Measurements from ENCODE around the gene PTPRN2.

The PTPRN2 gene

DNA sequence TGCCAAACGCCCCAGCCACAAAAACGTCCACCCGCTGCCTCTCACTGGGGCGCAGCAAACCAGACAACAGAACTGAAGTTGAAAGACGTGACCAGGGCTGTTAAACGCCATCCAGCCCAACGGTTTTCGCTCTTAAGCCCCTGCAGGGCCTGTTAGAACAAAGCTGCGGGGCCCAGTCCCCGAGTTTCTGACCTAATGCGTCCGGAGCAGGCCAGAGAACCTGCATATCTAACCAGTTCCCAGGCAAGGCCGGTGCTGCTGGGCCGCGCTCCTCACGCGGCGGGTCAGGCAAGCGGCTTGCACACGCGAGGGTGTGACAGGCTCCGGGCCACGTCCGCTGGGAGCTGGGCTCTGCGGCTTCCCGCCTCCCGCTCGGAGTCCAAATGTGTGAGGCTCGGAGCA lies 87.0 kb downstream of the PTPRN2 start:
- TF ChIP-seq, protein P1, sequence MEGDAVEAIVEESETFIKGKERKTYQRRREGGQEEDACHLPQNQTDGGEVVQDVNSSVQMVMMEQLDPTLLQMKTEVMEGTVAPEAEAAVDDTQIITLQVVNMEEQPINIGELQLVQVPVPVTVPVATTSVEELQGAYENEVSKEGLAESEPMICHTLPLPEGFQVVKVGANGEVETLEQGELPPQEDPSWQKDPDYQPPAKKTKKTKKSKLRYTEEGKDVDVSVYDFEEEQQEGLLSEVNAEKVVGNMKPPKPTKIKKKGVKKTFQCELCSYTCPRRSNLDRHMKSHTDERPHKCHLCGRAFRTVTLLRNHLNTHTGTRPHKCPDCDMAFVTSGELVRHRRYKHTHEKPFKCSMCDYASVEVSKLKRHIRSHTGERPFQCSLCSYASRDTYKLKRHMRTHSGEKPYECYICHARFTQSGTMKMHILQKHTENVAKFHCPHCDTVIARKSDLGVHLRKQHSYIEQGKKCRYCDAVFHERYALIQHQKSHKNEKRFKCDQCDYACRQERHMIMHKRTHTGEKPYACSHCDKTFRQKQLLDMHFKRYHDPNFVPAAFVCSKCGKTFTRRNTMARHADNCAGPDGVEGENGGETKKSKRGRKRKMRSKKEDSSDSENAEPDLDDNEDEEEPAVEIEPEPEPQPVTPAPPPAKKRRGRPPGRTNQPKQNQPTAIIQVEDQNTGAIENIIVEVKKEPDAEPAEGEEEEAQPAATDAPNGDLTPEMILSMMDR (conservative IDR thresholded peaks at IDR 0.05; ENCODE audit: low read length) = no peak
- no peak overlapping the region for H3K4me3 ChIP-seq (ENCODE audit: low read length)
- no peak for DNase-seq (ENCODE audit: low read depth)

DNA sequence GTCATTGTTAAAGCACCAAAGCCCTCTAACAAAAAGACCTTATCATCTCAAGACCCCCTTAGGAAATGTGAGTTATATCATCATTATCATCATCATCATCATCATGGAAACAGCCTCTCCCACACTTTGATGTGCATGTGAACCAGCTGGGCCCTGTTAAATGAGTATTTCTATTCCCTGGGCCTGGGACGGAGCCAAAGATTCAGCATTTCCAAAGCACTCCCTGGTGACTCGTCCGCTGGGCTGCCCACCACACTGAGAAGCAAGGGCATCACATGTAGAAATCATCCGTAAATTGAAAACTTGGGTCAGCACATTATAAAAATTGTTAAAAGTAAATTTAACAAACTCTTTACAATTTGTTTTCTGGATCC lies 88.6 kb downstream of the PTPRN2 start:
- no peak for DNase-seq (ENCODE audit: low read depth)

DNA sequence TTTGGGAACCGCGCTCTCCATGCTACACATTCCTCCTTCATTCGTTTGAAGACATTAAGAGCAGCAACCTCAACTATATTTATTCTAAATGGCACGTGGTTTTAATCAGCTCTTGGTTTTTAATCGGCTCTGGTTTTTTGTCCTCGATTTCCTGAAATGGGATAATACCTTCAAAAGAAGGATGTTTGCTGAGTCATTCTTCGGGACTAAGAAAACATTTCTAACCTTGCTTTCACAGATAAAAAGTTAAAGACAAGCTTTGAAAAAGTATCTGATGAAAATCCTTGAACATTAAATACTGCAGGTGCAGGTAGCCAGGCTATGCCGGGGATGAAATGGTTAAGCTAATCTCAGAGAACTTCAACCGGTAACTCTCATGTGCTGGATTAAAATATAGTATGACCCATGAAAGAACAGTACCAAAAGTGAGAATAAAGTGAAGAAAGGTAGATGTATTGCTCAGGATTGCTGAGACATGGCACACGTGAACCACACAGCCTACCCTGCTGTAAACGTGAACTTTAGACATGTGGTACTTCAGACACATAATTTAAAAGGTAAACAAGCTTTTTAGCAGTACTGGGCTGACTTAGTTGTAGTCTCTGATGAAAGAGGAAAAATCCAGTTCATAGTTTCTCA lies 89.1 kb downstream of the PTPRN2 start:
- no peak for DNase-seq (ENCODE audit: low read depth)

More for the DNA sequence above, 88.6 kb downstream of the PTPRN2 start:
- no peak overlapping the region for H3K4me3 ChIP-seq (ENCODE audit: low read length)
- TF ChIP-seq, protein P1 (conservative IDR thresholded peaks at IDR 0.05; ENCODE audit: low read length) = no peak

DNA sequence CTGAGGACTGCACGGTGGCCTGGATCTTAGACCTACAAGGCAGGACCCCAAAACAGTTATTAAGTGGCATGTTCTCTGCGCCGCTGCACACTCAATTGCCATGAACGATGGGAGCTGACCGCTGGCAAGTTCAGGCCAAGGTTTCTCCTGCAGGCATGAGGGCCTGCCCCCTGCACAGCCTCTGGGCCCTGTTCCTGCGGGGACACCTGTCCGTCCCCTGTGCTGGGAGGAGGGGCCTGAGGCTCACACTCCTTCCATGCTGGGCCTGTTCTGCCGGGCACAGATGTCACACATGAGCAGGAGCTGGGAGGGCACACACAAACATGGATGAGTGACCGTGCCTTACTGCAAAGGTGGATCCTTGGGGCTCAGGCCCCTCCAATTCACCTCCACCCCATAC lies 90.0 kb downstream of the PTPRN2 start:
- no peak for DNase-seq (ENCODE audit: low read depth)
- TF ChIP-seq, protein P1 (conservative IDR thresholded peaks at IDR 0.05; ENCODE audit: low read length) = no peak
- H3K4me3 ChIP-seq (ENCODE audit: low read length) = no peak overlapping the region

More for the DNA sequence above, 89.1 kb downstream of the PTPRN2 start:
- TF ChIP-seq, protein P1 (conservative IDR thresholded peaks at IDR 0.05; ENCODE audit: low read length) = no peak
- H3K4me3 ChIP-seq (ENCODE audit: low read length) = no peak overlapping the region

DNA sequence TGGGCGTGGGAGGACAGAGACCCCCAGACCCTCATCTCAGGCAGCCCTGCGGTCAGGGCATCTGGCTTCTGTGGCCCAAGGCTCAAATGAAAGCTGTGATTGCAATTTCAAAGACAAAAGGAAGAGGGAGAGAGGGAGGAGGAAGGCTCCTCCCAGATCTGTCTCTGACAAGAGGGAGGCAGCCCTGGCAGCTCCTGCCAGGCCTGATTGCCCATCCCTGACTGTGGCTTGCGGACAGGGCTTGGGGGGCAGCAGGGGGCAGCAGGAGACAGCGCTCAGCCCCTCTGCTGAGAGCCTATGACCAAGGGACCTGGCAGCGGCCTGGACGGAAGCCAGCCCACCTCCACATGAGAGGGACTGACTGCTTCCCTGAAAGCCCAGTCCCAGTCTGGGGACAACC lies 91.8 kb downstream of the PTPRN2 start:
- TF ChIP-seq, protein P1 (conservative IDR thresholded peaks at IDR 0.05; ENCODE audit: low read length) = no peak
- H3K4me3 ChIP-seq (ENCODE audit: low read length) = no peak overlapping the region
- no peak for DNase-seq (ENCODE audit: low read depth)

DNA sequence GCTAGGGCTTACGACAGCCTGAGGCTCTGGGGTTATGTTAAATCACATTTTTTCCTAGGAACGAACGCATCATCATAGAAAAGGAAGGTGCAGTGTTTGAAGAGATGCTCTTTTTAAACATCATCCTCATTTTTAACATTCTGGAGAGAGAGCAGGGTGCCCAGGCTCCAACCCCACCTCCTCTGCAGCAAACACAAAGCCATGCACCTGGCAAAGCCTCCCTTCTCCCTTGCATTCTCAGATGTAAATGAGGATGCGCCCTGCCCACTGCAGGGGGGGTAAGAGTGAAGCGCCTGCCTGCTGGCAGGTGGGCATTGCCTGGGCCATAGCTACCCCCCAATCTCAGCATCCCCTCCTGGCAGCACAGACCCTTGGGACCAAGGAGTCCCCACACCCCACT lies 92.4 kb downstream of the PTPRN2 start:
- TF ChIP-seq, protein P1 (conservative IDR thresholded peaks at IDR 0.05; ENCODE audit: low read length) = no peak
- no peak for DNase-seq (ENCODE audit: low read depth)
- no peak overlapping the region for H3K4me3 ChIP-seq (ENCODE audit: low read length)

DNA sequence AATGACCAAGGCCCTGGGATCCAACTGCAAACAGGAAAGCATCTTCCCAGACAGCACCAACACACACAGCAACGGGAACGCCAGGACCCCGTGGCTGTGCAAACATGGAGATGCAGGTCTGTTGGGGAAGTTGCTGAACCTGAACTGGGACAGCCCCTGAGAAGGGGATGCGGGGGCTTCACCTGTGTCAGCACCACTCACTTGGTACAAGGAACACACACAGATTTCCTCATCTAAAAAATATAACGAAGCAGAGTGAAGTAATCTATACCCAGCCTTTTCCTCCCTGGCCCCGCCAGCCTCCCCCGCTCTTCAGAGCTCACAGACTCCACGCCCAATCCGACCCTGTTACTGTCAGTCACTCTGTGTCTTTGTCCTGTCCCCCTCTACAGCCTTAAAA lies 93.0 kb downstream of the PTPRN2 start:
- DNase-seq (ENCODE audit: low read depth) = no peak
- no peak overlapping the region for H3K4me3 ChIP-seq (ENCODE audit: low read length)
- TF ChIP-seq, protein P1 (conservative IDR thresholded peaks at IDR 0.05; ENCODE audit: low read length) = no peak

Data from AG10803 (cell line).